Putamen (tissue), 1 donor: ENCODE measurements around the gene CHD9NB.
A peak's percentile ranks its signal among the peaks of the same experiment; 100 is the strongest.

Source experiments
- DNase-seq: peaks from one replicate; pipeline ENCODE4 v3.0.0-alpha.2; 2016; ENCODE audit warnings: low spot score

The CHD9NB gene

DNA sequence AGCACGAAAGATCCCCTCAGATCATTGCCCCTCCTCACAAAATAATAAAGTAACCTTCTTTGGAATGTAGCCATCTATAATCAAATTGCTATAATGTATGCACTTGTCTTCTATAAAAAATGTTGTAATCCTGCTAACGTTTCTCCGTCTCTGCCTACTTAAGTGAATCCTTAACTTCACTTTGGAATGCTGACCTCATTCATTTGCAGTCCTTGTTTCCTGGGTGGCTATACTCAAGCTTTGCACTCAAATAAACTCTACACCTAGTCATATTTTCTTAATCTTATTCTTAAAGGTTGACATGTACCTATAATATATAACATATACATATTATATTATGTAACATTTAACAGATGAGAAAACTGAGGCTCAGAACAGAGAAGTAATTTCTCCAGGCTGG is 22.7 kb downstream of the CHD9NB start:
- DNase-seq: no peak

DNA sequence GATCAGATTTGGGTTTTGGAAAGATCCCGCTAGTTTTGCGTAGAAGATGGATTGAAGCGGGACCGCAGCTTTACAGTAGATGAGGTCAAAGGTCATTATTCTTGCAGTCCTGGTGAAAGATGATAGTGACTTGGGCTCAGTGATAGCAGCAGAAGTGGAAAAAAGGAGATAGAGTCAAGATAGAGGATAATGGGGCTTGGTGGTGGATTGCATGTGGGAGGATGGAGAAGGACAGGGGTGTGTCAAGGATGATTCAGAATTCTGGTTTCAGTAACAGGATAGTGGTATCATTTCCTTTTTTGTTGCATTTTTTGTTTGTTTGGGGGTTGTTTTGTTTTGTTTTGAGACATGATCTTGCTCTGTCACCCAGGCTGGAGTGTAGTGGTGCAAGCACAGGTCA is 28.7 kb downstream of the CHD9NB start:
- no peak for DNase-seq

DNA sequence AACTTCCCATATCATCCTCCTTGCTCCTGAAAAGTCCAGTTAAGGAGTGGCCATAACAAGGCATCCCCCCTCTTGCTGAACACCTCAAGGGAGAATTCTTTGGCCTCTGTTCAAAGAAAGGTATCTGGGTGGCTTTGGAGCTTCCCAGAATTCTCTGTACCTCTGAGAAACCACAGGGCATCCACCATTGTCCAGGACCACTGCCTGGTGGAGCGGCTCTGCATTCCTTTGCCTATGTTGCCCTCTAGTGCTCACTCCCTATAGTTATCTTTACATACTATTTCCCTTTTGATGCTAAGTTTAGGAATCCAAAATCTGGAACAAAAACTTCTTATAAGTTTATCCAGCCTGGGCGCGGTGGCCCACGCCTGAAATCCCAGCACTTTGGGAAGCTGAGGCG is 30.3 kb downstream of the CHD9NB start:
- peak; percentile 7 for DNase-seq

DNA sequence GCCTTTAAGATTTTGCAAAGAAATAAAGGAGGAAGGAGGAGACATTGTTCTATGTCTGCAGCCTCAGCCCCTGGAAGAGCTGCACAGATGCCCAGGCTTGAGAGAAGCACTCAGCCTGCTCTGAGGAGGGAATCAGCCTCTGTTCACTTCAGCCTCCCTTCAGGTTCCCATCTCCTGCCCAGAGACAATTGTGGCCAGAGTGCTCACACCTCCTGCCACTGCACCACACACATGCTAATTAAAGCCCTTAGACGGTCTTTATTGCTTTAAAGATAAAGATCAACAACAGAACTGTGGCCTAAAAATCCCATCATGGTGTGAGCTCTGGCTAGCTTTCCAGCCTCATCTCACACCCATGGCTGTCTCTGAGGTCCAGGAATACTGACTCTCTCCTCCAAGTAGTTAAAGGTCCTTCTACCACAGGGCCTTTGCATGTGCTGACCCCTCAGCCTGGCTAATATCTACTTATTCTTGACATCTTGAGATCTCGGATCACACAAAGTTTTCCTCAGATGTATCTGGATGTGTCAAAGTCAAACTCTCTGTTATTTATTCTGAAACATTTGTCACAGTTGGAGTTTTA is 33.8 kb downstream of the CHD9NB start:
- DNase-seq: no peak

DNA sequence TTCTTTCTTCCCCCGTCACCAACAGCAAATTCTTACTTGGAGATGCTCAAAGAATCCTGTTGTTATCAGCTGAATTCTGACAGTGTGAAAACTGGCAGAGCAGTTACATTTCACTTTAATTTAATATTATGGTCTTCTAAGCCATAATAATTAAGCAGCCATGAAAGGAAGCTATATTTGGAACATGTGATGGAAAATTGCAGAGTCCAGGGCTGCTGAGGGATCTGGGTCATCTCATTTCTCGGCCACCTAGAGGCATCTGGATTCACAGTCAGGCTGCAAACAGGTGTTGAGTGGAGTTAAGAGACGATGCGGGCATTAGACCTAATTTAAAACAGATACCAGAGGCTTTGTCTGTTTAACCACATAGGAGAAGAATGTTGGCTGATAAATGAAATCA is 38.4 kb downstream of the CHD9NB start:
- DNase-seq: no peak

DNA sequence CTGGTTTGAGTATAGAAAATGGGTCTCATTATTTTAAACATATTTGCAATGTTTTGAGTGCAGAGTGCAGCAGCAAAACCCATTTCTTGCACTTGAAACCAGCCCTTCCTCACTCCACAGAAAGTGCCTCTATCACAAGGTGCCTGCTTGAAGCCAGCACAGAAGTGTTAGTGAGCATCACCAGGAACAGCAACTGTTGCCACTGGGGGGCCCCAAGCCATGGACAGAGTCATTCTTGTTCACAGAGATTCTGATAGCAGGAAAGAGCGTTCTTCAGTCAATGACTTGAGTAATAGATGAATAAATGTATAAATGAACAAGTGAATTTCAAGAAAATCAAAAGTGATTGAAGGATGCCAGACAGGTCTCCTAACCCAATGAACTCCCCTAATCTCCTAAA is 45.6 kb downstream of the CHD9NB start:
- no peak for DNase-seq

DNA sequence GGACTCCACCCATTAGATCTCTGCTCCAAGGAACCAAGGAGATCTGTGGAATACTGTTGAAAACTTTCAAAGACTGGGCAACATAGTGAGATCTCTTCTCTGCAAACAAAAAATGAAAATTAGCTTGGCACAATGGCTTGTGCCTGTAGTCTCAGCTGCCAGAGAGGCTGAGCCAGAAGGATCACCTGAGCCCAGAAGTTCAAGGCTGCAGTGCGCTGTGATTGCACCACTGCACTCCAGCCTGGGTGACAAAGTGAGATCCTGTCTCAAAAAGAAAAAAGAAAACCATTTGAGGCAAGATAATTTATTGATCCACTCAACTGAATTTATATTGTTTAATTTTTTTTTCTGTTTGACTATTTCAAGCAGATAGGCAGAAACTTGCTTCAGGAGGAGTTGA is 54.8 kb downstream of the CHD9NB start:
- no peak for DNase-seq

DNA sequence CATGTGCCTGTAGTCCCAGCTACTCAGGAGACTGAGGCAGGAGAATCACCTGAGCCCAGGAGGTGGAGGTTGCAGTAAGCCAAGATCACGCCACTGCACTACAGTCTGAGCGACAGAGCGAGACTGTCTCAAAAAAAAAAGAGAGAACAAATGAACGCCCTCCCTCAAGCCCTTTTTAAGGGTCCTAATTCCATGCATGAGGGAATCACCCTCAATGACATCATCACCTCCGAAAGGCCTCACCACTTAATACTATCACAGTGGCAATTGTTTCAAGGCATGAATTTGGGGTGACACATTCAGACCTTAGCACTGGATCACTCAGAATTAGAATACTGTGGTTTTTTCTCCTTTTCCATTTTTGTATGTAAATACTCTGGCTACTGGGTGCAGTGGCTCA is 57.8 kb downstream of the CHD9NB start:
- no peak for DNase-seq

DNA sequence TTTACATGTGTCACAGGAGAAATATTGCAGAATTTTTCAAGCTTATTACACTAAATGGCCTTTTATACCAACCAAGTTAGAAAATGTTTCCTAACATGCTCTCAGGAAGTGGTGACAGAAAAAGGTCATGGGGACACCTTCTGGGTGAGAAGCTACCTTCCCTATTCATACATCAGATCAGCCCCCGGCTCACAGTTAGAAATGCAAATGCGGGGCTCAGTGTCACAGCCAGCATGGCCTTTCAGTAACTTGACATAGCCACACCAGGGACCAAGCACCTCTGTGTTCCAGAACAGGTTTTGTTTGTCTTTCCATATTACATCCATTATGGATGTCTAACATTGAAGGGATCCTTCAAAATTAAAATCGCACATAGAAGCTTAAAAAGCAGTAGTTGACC is 59.5 kb downstream of the CHD9NB start:
- no peak for DNase-seq

DNA sequence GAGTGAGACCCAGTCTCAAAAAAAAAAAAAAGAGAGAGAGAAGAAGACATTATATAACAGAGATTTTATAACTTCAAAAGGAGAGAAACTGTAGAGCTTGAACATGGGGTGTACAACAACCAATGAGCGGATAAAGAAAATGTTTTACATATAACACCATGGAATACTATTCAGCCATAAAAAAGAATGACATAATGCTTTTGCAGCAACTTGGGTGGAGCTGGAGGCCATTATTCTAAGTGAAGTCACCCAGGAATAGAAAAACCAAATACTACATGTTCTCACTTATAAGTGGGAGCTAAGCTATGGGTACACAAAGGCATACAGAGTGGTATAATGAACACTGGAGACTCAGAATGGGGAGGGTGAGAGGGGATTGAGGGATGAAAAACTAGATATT is 61.1 kb downstream of the CHD9NB start:
- no peak for DNase-seq
